HG02763 (cell line): Measurements from ENCODE around the gene MSTN.

ENCODE experiments used
- ATAC-seq: cut with Tn5 transposase; IDR thresholded peaks from one replicate; pipeline ENCODE4 v1.9.1; 2021; ENCODE audit warnings: mild to moderate bottlenecking, moderate library complexity; ENCODE audit not compliant: unreplicated experiment

The MSTN gene

GRCh38 chr2:190062601-190063000 lies at the start of gene MSTN:
Gene MSTN (minus strand): TSS chr2:190062729. CDS start chr2:190062596, 133 bp downstream.
- ATAC-seq: no peak

DNA sequence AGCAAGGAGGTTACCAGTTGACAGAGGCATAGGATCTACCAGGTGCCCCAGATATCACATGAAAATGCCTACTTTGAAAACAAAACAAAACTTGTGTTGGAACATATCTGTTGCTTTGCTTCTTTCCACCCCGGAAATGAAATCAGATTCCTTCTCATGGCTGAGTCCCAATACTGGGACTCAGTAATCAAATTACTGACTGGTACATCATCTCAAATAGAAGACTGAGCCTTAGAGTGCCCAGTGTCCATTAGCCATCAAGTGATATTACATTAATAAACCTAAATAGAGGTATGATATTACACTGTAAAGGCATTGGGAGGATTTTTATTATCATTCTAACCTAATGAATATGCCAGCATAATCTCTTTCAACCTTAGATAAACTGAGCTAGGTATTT lies 48.6 kb upstream of the MSTN start:
- ATAC-seq: no peak

- no peak for ATAC-seq
These were observed 48.2 kb upstream of the MSTN start for GRCh38 chr2:190110699-190111098.

- ATAC-seq: no peak
These were observed 47.6 kb upstream of the MSTN start for GRCh38 chr2:190110131-190110530.

- no peak for ATAC-seq
These were observed 44.9 kb upstream of the MSTN start for GRCh38 chr2:190107409-190107808.

- ATAC-seq: no peak
These were observed 44.3 kb upstream of the MSTN start for GRCh38 chr2:190106783-190107182.

- ATAC-seq: no peak
These were observed 43.0 kb upstream of the MSTN start for GRCh38 chr2:190105554-190105953.

DNA sequence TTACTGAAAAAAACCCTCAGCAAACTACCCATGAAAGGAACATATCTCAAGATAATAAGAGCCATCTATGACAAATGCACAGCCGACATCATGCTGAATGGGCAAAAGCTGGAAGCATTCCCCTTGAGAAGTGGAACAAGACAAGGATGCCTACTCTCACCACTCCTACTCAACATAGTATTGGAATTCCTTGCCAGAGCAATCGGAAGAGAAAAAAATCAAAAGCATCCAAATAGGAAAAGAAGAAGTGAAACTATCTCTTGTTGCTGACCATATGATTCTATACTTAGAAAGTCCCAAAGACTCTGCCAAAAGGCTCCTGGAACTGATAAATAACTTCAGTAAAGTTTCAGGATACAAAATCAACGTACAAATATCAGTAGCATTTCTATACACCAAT lies 40.6 kb upstream of the MSTN start:
- ATAC-seq: no peak

- no peak for ATAC-seq
These were observed 37.6 kb upstream of the MSTN start for GRCh38 chr2:190099890-190100697.

- no peak for ATAC-seq
These were observed 36.3 kb upstream of the MSTN start for GRCh38 chr2:190098851-190099250.

- ATAC-seq: no peak
These were observed 34.6 kb upstream of the MSTN start for GRCh38 chr2:190097115-190097514.

DNA sequence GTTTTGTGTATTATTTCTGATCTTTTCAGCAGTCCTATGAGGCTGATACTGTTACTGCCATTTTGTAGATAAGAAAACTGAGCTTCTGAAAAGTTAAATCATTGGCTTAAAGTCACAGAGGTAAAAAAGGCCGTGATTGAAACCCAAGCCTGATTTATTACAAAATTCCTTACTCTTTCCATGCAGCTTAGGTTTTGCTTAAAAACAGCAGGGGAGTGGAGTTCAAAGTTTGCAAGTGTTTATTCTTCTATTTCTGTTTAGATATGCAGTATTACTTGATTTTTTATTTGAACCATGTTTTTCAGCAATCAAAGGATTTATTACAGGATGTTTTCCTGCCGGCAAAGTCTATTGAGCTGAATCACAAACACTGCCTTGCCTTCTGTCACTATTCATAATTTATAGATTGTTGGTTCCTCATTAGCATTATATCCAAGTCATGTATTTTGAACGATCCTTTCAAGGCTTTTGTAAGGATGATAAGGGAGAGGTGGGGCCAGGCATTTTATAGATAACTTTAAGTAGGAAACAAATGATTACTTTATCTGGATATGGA lies 31.9 kb upstream of the MSTN start:
- ATAC-seq: no peak

- ATAC-seq: no peak
These were observed 31.3 kb upstream of the MSTN start for GRCh38 chr2:190093793-190094192.

DNA sequence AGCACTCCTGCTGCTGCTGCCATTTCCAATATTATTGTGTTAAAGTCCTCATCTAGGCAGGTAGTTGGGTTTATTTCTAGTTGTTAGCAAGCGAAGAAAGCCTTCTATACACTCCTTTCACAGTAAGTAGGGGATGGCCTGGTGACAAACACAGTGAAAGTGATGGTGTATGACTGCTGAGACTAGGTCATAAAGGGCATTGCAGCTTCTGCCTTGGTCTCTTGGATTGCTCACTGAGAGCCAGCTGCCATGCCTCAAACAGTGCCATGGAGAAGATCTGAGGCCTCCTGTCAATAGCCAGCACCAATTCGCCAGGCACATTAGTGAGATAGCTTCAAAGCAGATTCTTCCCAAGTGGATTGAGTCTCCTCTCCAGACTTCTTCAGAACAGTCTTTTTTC lies 27.6 kb upstream of the MSTN start:
- ATAC-seq: no peak

DNA sequence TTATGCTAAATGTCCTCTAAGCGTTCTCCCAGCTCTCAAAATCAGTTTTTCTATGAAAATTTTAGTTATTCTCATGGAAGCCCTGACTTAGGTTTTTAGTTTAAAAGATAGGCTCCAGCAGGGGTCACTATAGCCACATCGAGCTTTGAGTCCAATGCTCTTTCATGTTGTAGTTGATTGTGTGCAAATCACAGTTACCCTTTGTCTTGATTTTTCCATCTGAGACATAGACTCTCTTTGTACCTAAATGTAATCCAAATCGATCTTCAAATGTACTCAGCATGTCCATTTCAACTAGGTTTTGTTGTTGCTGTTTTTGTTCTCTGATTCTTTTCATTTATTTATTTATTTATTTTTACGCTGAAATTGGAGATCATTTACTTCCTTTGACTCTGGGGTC lies 26.4 kb upstream of the MSTN start:
- no peak for ATAC-seq

GRCh38 chr2:190084704-190085103 lies 22.2 kb upstream of the MSTN start:
- no peak for ATAC-seq

DNA sequence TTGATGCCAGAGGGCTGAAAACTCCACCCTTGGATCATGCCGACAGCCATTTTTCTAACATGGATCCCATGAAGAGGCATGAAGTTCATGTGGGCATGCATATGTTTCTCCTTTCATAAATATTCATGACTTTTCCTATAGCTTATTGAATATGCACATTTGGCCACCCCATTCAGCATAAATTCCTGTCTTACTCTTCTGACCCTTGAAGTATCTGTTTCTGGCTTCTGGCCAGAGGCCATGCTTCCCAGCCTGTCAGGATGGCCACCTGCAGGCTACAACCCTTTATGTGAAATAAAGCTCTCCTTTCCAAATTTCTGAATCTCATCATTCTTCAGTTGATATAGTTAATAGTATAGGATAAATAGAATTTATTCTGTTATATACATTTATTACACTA lies 19.6 kb upstream of the MSTN start:
- ATAC-seq: no peak

DNA sequence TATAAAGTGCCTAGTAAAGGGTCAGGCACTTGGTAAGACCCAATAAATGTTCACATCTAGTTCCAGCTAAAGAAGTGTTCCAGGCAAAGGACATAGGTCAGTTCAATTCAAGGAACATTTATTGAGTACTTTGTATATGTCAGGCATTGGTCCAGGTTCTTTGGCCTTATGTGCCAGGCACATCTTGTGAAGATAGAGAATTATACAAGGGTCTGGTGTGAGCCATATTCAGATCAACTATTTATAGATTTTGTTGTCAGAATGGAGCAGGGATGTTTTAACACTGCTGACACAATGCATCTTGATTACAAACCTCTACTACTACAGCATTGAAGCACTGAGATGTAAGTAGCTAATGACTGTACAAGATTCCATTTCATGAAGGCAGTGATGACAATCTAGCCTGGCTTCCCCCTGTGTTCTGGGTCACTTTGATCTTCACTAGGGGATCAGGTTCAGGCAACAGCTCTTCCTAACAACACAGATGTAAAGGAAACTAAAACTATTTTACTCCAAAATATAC lies 18.1 kb upstream of the MSTN start:
- no peak for ATAC-seq

- ATAC-seq: no peak
These were observed 16.6 kb upstream of the MSTN start for GRCh38 chr2:190079160-190079559.

GRCh38 chr2:190075623-190076022 lies 13.1 kb upstream of the MSTN start:
- no peak for ATAC-seq

DNA sequence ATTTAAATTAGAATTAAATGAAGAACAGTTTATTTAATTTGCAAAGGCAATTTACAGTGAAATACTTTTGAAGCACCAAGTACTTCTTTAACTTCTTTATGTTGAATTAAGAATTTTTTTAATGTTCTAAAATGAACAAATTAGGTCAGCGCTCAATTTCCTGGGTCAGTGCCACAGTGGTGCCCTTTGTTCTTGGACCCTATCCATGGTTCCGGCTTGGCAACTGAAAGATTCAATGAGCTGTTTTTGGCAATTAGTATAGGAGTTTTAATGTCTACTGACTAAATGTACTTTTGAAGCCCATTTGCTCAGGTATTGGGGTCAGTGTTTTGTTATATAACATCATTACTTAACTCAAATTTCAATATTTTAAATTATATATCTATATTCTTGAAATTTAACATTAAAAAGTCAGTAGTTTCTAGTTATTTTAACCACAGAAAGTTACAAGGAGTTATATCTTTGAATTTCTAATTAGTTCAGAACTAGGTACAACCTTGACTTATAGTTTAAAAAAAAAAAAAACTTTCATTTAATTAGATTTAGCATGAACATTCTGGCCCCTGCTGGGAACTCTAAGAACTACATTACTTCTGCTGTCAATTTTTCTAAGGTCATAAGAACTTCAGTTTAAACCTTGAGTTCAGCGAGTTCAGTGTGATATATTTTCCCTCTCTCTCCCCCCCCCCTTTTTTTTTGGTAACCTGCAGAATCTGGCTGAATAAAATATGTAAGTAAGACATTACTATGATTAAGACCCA lies 7.6 kb upstream of the MSTN start:
- ATAC-seq: no peak

- ATAC-seq: no peak
These were observed 6.2 kb upstream of the MSTN start for GRCh38 chr2:190068764-190069163.
